ENCODE results near the gene NR4A1.

Gene NR4A1

GRCh38 chr12:52007982-52008510, 43.2 kb upstream of the NR4A1 start:
- peak overlapping the region; percentile 88 for H3K9ac ChIP-seq
- H3K4me2 ChIP-seq: peak overlapping the region; percentile 92
- H3K27me3 ChIP-seq: peaks cover 15% of the 10 kb centered on the region
- peaks cover 72% of the 10 kb centered on the region for H3K4me1 ChIP-seq
- H3K9me3 ChIP-seq: no peaks in the 10 kb centered on the region
- peaks cover 25% of the 10 kb centered on the region for H4K20me1 ChIP-seq
- peaks cover 25% of the 10 kb centered on the region for H3K36me3 ChIP-seq
- no peak for TF ChIP-seq Cebpa-rat (IDR thresholded peaks at IDR 0.05)
- peak overlapping the region; percentile 83 for H3K27ac ChIP-seq
- peak overlapping the region; percentile 90 for H3K4me3 ChIP-seq

- H3K9me3 ChIP-seq: no peaks in the 10 kb centered on the region
- peak overlapping the region; percentile 92 for H3K4me2 ChIP-seq
- no peak for TF ChIP-seq Cebpa-rat (IDR thresholded peaks at IDR 0.05)
- peak overlapping the region; percentile 90 for H3K4me3 ChIP-seq
- H3K27me3 ChIP-seq: peaks cover 15% of the 10 kb centered on the region
- peak overlapping the region; percentile 64 for H3K27ac ChIP-seq
- H4K20me1 ChIP-seq: peaks cover 20% of the 10 kb centered on the region; the same call in 1 of the 2 replicates
- peaks cover 60% of the 10 kb centered on the region for H3K4me1 ChIP-seq
- H3K36me3 ChIP-seq: peaks cover 35% of the 10 kb centered on the region
- H3K9ac ChIP-seq: peak overlapping the region; percentile 61; the same call in 1 of the 2 replicates
These were observed 42.0 kb upstream of the NR4A1 start for GRCh38 chr12:52009081-52009751.

- peak overlapping the region; percentile 61 for H3K9ac ChIP-seq
- peaks cover 55% of the 10 kb centered on the region for H3K4me1 ChIP-seq
- peaks cover 14% of the 10 kb centered on the region for H3K27me3 ChIP-seq
- peak overlapping the region; percentile 64 for H3K27ac ChIP-seq
- H3K4me2 ChIP-seq: peak overlapping the region; percentile 92
- H4K20me1 ChIP-seq: peaks cover 20% of the 10 kb centered on the region; the same call in 1 of the 2 replicates
- no peak for TF ChIP-seq Cebpa-rat (IDR thresholded peaks at IDR 0.05)
- H3K9me3 ChIP-seq: no peaks in the 10 kb centered on the region
- H3K36me3 ChIP-seq: peaks cover 43% of the 10 kb centered on the region
- peak overlapping the region; percentile 36; the same call in 1 of the 2 replicates for H3K4me3 ChIP-seq
These were observed 41.1 kb upstream of the NR4A1 start for GRCh38 chr12:52010152-52010622.

GRCh38 chr12:52010692-52011601, 40.3 kb upstream of the NR4A1 start:
- Histone ChIP-seq H3K27me3 (peaks cover 6% of the 10 kb centered on the region), H4K20me1 (peaks cover 17% of the 10 kb centered on the region; the same call in 1 of the 2 replicates), H3K4me1 (peaks cover 55% of the 10 kb centered on the region), H3K27ac (peak overlapping the region; percentile 64), H3K4me3 (no peak overlapping the region), H3K9me3 (no peaks in the 10 kb centered on the region), H3K9ac (peak overlapping the region; percentile 61), H3K36me3 (peaks cover 46% of the 10 kb centered on the region), H3K4me2 (peak overlapping the region; percentile 92)
- TF ChIP-seq Cebpa-rat (IDR thresholded peaks at IDR 0.05): no peak

- H4K20me1 ChIP-seq: peaks cover 13% of the 10 kb centered on the region; the same call in 1 of the 2 replicates
- no peak overlapping the region for H3K4me3 ChIP-seq
- no peak overlapping the region for H3K4me2 ChIP-seq
- no peaks in the 10 kb centered on the region for H3K9me3 ChIP-seq
- H3K9ac ChIP-seq: no peak overlapping the region
- no peak for TF ChIP-seq Cebpa-rat (IDR thresholded peaks at IDR 0.05)
- no peak overlapping the region for H3K27ac ChIP-seq
- H3K27me3 ChIP-seq: no peaks in the 10 kb centered on the region; the same call in 1 of the 2 replicates
- H3K36me3 ChIP-seq: peaks cover 46% of the 10 kb centered on the region
- H3K4me1 ChIP-seq: peaks cover 57% of the 10 kb centered on the region
These were observed 39.5 kb upstream of the NR4A1 start for GRCh38 chr12:52011602-52012214.

- no peaks in the 10 kb centered on the region for H3K9me3 ChIP-seq
- peaks cover 46% of the 10 kb centered on the region for H3K36me3 ChIP-seq
- H3K9ac ChIP-seq: no peak overlapping the region
- no peak overlapping the region for H3K4me2 ChIP-seq
- peaks cover 9% of the 10 kb centered on the region; the same call in 1 of the 2 replicates for H4K20me1 ChIP-seq
- H3K27ac ChIP-seq: no peak overlapping the region
- peaks cover 58% of the 10 kb centered on the region for H3K4me1 ChIP-seq
- no peaks in the 10 kb centered on the region for H3K27me3 ChIP-seq
- no peak for TF ChIP-seq Cebpa-rat (IDR thresholded peaks at IDR 0.05)
- no peak overlapping the region for H3K4me3 ChIP-seq
These were observed 37.5 kb upstream of the NR4A1 start for GRCh38 chr12:52013626-52014310.

GRCh38 chr12:52014567-52015530, 36.4 kb upstream of the NR4A1 start:
- Histone ChIP-seq H3K9ac (0 out of 2 replicates have a peak overlapping the region, but pooled peaks have one; percentile 55), H3K9me3 (no peaks in the 10 kb centered on the region), H3K4me2 (peak overlapping the region; percentile 72), H3K4me3 (no peak overlapping the region), H3K27me3 (no peaks in the 10 kb centered on the region), H4K20me1 (no peaks in the 10 kb centered on the region; the same call in 1 of the 2 replicates), H3K4me1 (peaks cover 58% of the 10 kb centered on the region), H3K27ac (peak overlapping the region; percentile 59), H3K36me3 (peaks cover 46% of the 10 kb centered on the region)
- TF ChIP-seq Cebpa-rat (IDR thresholded peaks at IDR 0.05): no peak

GRCh38 chr12:52015532-52016041, 35.7 kb upstream of the NR4A1 start:
- no peaks in the 10 kb centered on the region for H3K9me3 ChIP-seq
- H4K20me1 ChIP-seq: no peaks in the 10 kb centered on the region
- TF ChIP-seq Cebpa-rat (IDR thresholded peaks at IDR 0.05): no peak
- peak overlapping the region; percentile 72 for H3K4me2 ChIP-seq
- H3K36me3 ChIP-seq: peaks cover 44% of the 10 kb centered on the region
- H3K27me3 ChIP-seq: no peaks in the 10 kb centered on the region
- 0 out of 2 replicates have a peak overlapping the region, but pooled peaks have one; percentile 55 for H3K9ac ChIP-seq
- no peak overlapping the region for H3K4me3 ChIP-seq
- H3K4me1 ChIP-seq: peaks cover 58% of the 10 kb centered on the region
- peak overlapping the region; percentile 59 for H3K27ac ChIP-seq
